Kasumi-1 (cell line): Measurements from ENCODE around the gene RRP7A.
"Not testable (repeated sequence)": the region's sequence is repeated elsewhere in the genome, so short reads cannot be mapped to it uniquely, and the experiment has no call there.

Experiments
- DNase-seq, 2 experiments: peaks; one replicate each; lab custom pipeline; 2025; lab: John Stamatoyannopoulos, UW

RRP7A gene

DNA sequence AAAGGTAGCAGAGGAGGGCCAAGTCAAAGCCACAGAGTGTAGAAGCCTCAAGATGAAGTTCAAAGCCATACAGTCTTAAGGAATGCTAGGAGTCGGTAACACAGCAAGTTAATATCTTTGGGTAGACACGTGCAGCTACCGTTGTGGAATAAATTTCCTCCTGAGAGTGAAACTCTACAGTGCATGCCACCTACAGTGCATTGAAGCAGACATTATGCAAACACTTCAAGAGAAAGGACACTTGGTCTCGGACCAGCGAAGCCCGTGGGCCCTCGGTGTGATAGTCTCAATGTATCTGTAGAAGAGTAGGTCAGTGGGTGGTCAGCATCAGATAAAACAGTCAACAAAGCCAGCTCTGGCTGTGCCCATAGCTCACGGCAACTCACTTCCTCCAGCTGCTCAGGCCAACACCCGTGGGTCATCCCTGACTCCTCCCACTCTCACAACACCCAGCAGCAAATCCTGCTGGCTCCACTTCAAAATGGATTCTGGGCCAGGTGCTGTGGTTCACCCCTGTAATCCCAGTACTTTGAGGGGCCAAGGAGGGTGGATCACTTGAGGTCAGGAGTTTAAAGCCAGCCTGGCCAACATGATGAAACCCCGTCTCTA lies 24.0 kb downstream of the RRP7A start:
- DNase-seq, result not testable (repeated sequence)

DNA sequence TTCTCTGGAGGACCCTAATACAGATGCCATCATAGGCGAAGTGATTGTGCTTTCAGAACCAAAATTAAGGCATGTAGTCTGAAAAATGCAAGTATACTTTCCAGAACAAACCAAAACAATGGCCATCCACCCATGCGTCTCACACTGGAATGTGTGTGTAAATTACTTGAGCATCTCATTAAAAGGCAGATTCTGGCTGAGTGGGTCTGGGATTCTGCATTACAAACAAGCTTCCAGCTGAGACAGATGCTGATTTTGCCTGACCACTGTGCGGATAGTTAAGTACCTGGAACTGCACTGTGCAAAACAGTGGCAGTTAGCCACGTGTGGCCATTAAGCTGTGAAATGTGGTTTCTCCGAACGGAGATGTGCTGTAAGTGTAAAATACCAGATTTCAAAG lies 26.2 kb downstream of the RRP7A start:
- no peak for DNase-seq

DNA sequence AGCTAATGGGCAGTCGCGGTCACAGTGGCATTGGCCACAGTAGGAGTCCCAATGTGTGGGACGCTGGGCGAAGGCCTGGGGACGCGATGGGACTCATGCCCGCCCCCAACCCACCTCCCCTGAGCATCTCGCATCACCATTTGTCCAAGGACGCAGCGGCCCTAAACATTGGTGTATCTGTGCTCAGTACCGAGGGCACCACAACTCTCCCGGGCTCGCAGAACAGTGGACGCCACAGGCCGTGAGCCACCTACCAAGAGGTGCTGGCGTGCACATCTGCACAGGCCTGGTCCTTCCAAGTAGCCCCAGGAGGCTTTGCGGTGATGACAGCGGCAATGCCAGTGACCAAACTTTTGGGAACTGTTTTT lies 27.3 kb downstream of the RRP7A start:
- DNase-seq, result no peak

DNA sequence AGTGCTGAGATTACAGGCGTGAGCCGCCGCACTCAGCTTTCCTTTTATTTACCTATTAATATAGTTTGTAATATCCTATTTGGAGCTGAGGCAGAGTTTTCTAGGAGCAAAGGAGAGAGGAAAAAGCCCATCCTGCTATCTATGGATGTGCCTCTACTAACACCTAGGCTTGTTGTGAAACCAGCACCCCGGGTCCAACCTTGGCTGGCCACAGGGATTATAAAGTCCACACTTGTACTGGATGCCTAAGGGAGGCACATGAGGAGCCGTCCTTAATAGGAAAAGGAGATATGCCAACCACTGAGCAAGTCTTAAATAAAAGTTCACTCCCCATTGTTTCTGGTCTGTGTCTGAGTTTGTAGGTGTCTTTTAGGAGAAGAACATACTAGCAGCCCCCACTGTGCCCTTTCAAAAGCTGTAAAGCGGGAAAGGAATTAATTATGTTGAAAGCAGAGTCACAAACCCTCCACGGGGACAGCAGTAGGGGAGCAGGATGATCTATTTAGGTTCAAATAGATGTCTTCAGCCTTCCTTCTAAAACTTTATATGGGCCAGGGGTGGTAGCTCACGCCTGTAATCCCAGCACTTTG lies 29.3 kb downstream of the RRP7A start:
- no peak for DNase-seq

DNA sequence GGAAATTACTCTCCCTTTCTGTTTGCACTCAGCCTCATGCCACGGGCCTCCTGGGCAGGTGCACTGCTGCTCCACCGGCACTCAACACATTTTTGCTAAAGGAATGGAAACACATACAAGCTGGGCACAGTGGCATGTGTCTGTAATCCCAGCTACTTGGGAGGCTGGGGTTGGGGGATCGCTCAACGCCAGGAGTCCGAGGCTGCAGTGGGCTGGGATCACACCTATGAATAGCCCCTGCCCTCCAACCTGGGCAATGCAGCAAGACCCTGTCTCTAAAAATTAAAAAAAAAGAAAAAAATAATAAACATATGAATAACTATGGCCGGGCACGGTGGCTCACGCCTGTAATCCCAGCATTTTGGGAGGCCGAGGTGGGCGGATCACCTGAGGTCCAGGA lies 30.6 kb downstream of the RRP7A start:
- no peak for DNase-seq

DNA sequence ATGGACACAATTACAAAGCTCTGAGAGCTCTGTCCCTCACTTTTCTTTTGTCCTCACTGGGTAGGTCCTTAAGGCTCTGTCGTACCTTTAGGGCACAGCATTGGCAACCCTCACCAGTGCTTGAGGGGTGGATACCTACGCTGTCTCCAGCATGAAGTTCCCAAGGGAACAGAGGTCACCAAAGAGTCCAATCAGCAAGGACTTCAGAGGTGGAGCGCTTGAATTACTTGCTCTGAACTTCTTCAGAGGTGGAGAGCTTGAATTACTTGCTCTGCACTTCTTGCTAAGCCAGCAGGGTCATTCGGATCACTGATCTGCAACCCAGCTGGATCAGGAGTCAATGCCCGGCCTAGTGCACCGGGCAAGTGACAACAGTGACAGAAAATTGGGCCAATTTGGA lies 35.1 kb downstream of the RRP7A start:
- no peak for DNase-seq

DNA sequence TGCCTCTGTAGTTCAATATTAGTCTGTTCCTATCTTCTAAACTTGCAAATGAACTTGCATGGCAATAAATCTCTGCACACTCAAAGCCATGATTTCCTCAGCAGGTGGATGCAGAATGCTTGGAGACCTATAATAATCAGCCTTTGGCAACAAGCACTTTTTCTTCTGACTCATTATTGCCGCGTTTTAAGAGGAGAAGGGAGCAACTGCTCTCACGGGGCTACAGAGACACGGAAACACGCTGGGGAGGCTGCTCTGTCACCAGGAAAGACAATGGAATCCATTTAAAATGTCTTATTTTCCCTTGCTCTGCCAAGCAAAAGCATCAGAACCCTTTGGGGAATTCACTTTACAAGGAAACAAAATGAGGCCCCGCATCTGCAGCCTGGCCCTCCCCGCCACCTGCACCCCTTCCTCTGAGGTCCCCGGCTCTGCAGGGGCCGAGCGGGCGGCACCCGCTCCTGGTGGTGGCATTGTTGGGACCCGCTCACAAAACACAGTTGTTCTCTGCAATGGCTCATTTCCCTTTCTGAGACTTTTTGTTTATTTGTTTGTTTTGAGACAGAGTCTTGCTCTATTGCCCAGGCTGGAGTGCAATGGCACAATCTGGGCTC lies 35.9 kb downstream of the RRP7A start:
- DNase-seq, result not testable (repeated sequence)

DNA sequence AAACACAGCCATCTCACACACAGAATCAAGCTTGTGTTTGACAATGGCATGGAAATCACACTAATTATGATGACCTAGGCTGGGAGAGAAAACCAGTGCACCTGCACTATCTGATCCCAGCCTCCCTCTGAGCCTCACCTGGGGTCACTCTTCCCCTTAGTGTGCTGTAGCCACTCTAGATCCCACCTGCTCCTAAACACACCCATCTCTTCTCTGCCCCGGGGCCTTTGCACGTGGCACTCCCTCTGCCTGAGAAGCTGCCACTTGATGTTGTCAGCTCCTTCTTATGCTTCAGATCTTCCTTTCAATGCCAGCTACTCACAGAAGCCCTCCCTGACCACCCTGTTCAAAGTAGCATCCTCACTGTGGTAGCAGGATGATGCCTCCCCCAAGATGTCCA lies 44.5 kb downstream of the RRP7A start:
- no peak for DNase-seq

DNA sequence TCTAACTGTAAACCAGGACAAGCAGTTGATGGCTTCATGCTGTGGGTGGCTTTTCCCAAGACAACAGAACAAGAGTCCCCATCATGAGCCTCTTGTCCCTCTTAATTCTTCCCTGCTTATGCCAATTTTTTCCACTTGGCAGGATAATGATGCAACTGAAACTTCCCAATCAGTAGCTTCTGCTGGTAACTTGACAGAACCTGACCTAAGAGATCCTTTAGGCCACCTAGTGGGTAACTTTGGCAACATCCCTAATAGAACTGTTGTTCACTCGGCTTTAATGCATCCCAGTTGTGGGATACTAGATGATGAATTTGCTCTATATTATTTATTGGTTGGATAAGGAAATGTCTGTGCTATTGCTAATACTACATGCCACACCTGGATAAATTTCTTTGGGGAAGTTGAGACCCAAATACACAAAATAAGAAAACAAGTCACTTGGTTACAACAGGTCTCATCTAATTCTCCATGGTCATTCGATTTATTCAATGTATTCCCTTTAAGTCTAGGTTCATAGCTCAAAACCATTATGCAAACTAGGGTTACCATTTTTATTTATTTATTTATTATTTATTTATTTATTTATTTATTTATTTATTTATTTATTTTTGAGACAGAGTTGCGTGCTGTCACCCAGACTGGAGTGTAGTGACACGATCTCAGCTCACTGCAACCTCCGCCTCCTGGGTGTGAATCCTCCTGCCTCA lies 46.0 kb downstream of the RRP7A start:
- peak; percentile 74 to 75 for DNase-seq

DNA sequence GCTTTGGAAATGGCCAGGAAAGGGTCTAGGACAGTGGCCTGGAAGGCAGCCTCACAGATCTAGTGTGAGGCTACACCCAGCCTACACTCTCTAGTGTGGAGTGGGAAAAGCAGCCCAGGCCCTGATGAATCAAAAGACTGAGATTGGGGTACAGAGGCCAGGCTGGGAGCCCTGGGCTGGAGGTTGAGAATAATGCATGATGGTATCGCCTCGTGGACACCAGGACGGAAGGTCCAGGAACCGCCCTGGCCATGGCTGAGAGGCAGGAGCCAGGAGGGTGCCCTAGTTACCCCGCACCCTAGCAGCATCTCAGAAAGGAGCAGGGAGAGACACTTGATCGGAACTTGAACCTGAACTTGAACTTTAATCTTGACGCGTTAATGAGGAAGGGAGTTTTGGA lies 46.9 kb downstream of the RRP7A start:
- DNase-seq, result no peak

DNA sequence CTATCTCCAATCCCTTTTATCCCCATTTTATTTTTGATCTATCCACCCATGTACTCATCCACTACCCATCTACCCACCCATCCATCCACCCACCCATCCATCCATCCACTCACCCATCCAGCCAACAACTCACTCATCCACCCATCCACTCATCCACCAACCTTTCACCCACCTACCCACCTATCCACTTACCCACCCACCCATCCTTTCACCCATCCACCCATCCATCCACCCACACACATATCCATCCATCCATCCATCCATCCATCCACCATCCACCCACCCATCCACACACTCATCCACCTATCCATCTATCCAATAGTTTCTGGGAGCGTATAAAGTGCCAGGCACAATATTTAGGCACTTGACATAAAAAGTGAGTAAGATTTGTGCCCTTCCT lies 48.2 kb downstream of the RRP7A start:
- DNase-seq, result no peak

DNA sequence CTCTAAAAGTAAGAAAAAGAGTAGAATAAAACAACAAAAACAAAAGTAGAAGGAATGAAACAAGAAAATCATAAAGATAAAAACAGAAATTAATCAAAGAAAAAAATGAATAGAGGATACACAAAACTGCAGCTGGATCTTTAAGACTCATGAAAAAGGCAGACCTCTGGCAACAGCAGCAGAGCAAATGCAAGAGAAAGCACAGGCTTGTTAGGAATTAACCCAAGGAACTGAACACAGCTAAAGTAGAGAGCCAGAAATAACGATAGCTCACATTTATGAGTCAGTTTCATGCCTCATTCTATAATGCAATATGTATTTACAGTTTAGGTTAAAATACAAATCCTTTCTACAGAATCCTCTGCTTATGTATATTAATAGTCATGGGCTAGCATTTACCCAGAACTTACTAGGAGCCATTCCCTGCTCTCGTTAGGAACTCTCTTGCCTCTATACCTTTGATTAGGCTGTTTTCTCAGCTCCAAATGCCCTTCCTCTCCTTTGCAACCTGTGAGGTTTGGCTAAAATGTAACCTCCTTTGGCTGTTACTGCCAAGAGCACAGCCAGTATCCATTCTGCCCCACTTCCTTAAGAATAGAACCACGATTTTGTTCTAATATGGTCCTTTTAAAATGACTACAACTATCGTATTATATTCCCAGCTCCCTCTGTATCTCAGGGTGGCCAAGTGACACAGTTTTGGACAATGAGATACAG lies 49.1 kb downstream of the RRP7A start:
- no peak for DNase-seq

DNA sequence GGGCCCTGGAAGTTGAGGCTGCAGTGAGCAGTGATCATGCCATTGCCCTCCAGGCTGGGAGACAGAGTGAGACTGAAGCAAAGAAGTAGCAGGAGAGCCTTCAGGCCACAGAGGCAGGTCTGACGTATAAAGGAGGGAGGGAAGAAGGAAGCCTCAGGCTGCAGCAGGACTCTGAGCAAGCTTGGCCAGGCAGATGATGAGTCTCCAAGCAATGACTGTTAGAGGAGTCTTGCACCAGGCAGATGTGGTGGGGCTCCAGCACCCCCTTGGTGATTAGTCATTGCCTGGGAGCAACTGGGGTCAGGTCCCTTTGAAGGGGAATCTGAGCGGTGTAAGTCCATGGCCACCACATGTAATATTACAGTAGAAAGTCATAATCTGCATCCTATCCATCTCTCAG lies 50.8 kb downstream of the RRP7A start:
- DNase-seq, result no peak

DNA sequence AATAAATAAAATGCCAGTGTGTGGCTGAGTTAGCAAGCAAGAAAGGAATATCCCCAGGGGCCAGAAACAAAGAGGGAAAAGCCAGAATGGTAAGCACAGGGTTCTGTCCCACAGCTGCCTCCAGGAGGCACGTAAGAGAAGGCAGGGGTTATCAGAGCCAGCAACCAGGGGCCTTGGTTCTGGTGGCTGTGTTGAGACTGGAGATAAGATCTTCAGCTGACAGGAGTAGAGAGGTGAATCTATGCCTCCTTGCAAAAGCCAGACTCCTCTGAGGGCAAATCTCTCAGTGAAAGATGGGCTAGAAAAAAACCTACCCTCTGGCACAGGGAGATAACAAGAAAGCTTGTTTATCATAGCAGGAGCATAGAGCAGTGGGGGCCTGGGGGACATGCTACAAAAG lies 57.6 kb downstream of the RRP7A start:
- DNase-seq, result no peak

DNA sequence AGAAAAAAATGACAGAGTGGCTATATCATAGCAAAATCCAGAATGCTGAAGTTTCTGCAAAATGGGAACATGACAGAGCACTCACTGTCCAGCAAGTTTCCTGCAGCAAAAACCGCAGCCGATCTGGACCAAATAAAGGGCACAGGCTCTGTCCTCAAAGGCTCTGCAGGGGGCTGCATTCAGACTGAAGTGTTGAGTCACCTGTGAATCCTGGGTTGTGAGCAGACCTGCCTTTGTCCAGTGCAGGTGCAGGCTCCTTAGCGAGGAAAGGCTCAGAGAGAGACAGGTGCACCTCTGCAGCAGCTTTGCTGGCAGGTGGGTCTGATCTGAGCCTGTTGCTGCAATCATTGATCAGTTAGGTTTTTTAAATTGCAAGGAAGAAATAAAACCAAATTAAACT lies 58.1 kb downstream of the RRP7A start:
- DNase-seq, result no peak
